Stimulated activated CD8-positive, alpha-beta memory T cell treated with anti-CD3 and anti-CD28 coated beads, Interleukin-15, amount 100 ng/mL, for 1 hour (primary cell): ENCODE measurements around the gene IL2RG.
A peak's percentile ranks its signal among the peaks of the same experiment; 100 is the strongest.

Source experiments
- DNase-seq: peaks from one replicate; pipeline ENCODE4 v3.0.0-alpha.2; 2020; ENCODE audit warnings: low read depth

IL2RG gene

GRCh38 chrX:71111141-71111843 lies at the start of gene IL2RG:
TSS of gene IL2RG (minus strand) at chrX:71111577. CDS start at chrX:71111539, 38 bp downstream.
- DNase-seq = peak; percentile 45

GRCh38 chrX:71160475-71160874 lies 49.1 kb upstream of the IL2RG start:
- no peak for DNase-seq

GRCh38 chrX:71159335-71159734 lies 48.0 kb upstream of the IL2RG start:
- DNase-seq = no peak

- no peak for DNase-seq
Observed at GRCh38 chrX:71158603-71159002, 47.2 kb upstream of the IL2RG start.

- DNase-seq = no peak
Observed at GRCh38 chrX:71154641-71155040, 43.3 kb upstream of the IL2RG start.

- DNase-seq = no peak
Observed at GRCh38 chrX:71154196-71154595, 42.8 kb upstream of the IL2RG start.

- no peak for DNase-seq
Observed at GRCh38 chrX:71151366-71151765, 40.0 kb upstream of the IL2RG start.

GRCh38 chrX:71148278-71148663 lies 36.9 kb upstream of the IL2RG start:
- DNase-seq = no peak

- DNase-seq = no peak
Observed at GRCh38 chrX:71147496-71148277, 36.3 kb upstream of the IL2RG start.

- DNase-seq = no peak
Observed at GRCh38 chrX:71144651-71145050, 33.3 kb upstream of the IL2RG start, which contains the start of gene NLGN3. TSS of gene NLGN3 (plus strand) at chrX:71144841. CDS start at chrX:71147750, 2,909 bp downstream.

GRCh38 chrX:71143508-71143907 lies 32.1 kb upstream of the IL2RG start:
- no peak for DNase-seq

GRCh38 chrX:71140440-71140839 lies 29.1 kb upstream of the IL2RG start:
- DNase-seq = no peak

- DNase-seq = no peak
Observed at GRCh38 chrX:71131510-71131909, 20.1 kb upstream of the IL2RG start.

- DNase-seq = peak; percentile 48
Observed at GRCh38 chrX:71128915-71129765, 17.8 kb upstream of the IL2RG start.

- no peak for DNase-seq
Observed at GRCh38 chrX:71128166-71128833, 16.9 kb upstream of the IL2RG start.

- no peak for DNase-seq
Observed at GRCh38 chrX:71118985-71119535, 7.7 kb upstream of the IL2RG start.

GRCh38 chrX:71118032-71118984 lies 6.9 kb upstream of the IL2RG start, which contains the start of gene MED12:
TSS of gene MED12 (plus strand) at chrX:71118596. CDS start at chrX:71118755, 159 bp downstream.
- DNase-seq = peak; percentile 64

- DNase-seq = no peak
Observed at GRCh38 chrX:71117358-71117757, 6.0 kb upstream of the IL2RG start.

GRCh38 chrX:71111921-71112431 lies 599 bp upstream of the IL2RG start:
- no peak for DNase-seq

- no peak for DNase-seq
Observed at GRCh38 chrX:71109051-71109450, 2.3 kb downstream of the IL2RG start.
